COLO668 (cell line): ENCODE data around the gene DHCR7.

Experiments
- DNase-seq: peaks from one replicate; lab custom pipeline; 2025; ENCODE audit not compliant: unreplicated experiment; lab: John Stamatoyannopoulos, UW

The DHCR7 gene

DNA sequence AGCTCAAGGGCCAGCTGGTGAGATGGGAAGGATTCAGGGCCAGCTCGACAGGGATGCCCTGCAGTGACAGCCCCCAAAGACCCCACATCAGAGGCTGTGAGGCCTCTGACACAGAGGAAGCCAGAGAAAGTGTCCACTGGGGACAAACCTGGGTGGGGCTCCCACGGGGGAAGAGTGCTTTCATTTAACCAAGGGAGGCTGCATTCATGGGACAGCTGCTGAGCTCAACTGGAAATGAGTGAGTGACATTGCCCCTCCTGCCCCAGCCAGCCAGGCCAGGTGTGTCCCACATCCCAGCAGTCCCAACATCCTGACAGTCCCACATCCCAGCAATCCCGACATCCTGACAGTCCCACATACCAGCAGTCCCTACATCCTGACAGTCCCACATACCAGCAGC, 61.0 kb downstream of the DHCR7 start:
- DNase-seq, result no peak

DNA sequence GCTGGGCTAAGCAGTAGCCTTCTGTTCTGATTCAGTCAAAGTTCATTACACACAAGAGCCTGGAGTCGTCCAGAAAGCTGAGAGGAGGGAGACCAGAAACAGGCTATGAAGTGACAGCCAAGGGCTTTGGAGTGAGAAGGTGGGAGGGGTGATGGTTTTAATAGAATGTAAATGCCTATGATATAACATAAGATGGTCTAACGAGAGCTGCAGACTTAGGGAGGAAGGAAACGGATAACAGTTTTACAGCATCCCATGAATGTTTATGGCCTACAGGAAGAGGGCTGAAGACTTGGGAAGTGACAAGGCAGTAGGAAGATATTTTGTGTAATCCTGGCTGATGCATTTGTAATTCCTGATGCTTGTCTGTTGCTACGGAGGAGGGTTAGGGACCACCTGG, 62.0 kb downstream of the DHCR7 start:
- no peak for DNase-seq

DNA sequence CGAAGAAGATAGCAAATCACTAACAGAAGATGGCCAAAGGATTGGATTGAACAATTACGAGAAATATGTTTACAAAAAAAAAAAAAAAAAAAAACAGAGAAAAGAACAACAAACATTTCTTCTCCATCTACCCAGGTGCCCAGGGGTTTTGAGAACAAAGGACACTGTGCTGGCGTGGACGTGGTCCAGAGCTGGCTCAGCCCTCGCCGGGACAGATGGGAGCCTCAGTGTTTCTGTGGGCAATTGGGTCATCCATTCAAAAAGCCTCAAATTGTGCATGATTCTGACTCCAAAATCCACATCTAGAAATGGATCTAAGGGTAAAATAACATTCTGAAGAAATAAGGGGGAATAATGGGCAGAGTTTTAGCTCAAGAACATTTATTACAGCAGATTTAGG, 63.1 kb downstream of the DHCR7 start:
- DNase-seq, result no peak

DNA sequence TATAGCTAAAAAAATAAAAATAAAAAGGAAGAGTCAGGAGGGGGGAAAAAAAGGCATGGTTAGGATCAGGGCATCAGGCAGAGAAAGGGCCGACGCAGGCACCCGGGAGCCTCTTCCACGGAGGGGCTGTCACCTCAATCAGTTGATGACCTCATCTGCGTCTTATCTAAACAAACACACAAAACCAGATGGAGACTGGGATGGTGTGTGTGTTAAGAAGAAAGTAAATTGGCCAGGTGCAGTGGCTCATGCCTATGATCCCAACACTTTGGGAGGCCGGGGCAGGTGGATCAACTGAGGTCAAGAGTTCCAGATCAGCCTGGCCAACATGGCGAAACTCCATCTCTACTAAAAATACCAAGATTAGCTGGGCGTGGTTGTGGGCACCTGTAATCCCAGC, 63.6 kb downstream of the DHCR7 start:
- no peak for DNase-seq
